Panc1 (cell line): ENCODE results near the gene LYPD6B.

Source experiments
- CTCF ChIP-seq: fragments of 450-650 bp; IDR thresholded peaks from 2 replicates; pipeline ENCODE4 v1.5.1; 2017; ENCODE audit warnings: mild to moderate bottlenecking
- POLR2AphosphoS5 ChIP-seq: IDR thresholded peaks from 2 replicates; pipeline ENCODE4 v1.6.1; 2012; ENCODE audit warnings: mild to moderate bottlenecking, low read depth, low read length, moderate library complexity
- REST ChIP-seq, 2 experiments: IDR thresholded peaks; 2 replicates each; pipeline ENCODE4 v1.6.1; 2011 to 2012; ENCODE audit warnings: low read depth in 2 of 2, control low read depth in 1 of 2, low read length in 1 of 2, mild to moderate bottlenecking in 1 of 2, moderate library complexity in 1 of 2; ENCODE audit not compliant: insufficient read depth in 1 of 2
- SIN3A ChIP-seq: IDR thresholded peaks from 2 replicates; pipeline ENCODE4 v1.6.1; 2012; ENCODE audit warnings: low read depth, mild to moderate bottlenecking, low read length, moderate library complexity, borderline replicate concordance; ENCODE audit not compliant: insufficient read depth

GRCh38 chr2:149093579-149093978 lies 55.1 kb downstream of the LYPD6B start:
- no peak for TF ChIP-seq CTCF
- TF ChIP-seq POLR2AphosphoS5, result no peak
- no peak for TF ChIP-seq SIN3A
- TF ChIP-seq REST (IDR thresholded peaks at IDR 0.05; ENCODE audit: insufficient read depth in 1 of 2, low read depth in 2 of 2, low read length in 1 of 2), result no peak
